HK-2 (cell line): ENCODE measurements around the gene CPA5.

ENCODE experiments used
- DNase-seq: peaks from one replicate; pipeline ENCODE4 v3.0.0-alpha.2; 2018; ENCODE audit not compliant: unreplicated experiment

CPA5 gene

DNA sequence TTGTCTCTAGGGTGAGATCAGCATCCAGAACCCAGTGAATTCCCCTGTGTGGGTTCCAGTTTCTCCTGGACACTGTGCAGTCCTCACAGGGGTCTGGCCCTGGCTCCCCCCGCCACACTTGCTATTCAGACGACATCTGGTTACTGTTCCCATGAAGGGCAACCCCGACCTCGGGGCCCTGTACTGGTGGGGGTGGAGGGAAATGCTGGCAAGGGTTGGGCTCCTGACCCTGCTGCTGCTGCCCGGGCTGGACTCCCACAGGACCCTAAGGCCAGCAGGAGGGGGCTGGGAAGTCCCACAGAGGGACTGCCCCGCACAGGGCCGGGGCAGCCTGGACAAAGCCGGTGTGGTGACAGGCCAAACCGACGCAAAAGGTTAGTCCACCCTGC, 34.9 kb downstream of the CPA5 start:
- no peak for DNase-seq

DNA sequence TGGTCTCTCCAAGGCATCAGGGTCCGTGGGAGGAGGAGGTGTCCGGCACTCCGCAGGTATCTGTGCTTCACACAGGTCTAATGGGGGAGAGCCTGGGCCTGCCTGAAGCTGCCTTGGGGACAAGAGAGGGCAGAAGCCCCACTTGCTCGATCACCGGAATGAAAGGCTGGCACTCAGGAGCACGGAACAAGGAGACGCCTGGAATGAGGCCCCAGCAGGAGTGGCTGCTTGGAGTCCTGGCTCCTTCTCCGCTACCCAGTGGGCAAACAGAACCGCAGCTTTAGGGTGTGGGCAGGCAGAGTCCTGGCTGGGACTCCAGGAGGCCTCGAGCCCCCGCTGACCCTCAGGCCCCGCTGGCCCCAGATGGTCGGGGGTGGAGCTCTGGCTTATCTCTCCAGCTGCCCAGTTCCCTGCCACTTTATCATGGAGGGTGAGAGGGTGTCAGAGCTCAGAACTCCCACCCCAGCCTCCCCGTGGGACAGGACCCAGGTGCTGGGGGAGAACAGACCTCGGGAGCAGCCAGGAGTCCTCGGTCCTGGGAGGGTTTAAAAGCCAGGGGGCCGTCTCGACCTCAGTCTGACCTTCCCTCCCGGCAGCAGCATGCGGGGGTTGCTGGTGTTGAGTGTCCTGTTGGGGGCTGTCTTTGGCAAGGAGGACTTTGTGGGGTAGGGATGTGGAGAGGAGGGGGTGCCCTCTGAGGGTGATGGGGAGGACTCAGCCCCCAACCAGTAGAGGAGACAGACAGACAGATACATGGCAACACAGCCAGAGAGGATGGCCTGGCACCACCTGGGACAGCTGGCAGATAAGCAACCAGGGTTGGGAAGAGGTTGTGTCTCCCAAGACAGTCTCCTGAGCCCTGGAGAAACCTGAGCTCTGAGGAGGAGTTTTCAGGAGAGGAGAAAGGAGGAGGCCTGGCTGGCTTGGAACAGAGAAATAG, 35.6 kb downstream of the CPA5 start, which contains the start of gene CPA1:
TSS of gene CPA1 (plus strand) at position 574 of the 940 bp plus-strand sequence. CDS start at position 601, 27 bp downstream.
- DNase-seq = no peak

- no peak for DNase-seq
Measured at GRCh38 chr7:130380861-130381455, 36.3 kb downstream of the CPA5 start.

- DNase-seq = no peak
Measured at GRCh38 chr7:130381468-130382312, 37.1 kb downstream of the CPA5 start.

DNA sequence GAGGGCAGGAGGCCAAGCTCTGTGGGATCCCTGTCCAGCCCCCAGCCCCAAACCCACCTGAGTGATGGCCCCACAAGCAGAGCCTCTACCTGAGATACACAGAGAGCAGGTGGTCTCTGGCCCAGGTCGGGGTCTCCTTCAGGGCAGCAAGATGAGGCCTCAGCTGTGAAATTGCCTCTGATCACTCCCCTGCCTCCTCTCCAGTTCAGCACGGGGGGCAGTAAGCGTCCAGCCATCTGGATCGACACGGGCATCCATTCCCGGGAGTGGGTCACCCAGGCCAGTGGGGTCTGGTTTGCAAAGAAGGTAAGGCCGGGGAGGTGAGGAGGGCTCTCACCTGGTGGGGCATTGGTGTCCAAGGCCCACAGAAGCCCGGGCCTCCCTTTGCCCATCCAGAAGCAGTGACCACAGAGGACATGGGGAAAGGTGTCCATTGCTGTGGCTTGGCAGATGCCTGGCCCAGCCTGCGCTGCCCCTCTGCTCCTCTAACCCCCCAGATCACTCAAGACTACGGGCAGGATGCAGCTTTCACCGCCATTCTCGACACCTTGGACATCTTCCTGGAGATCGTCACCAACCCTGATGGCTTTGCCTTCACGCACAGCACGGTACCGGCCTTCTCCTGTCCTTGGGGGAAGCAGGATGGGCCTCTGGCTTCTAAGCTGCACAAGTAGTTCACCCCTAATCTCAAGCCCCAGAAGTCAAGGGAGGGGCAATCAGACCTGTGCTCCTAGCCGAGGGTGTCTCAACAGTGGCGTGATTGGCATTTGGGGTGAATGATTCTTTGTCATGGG, 38.8 kb downstream of the CPA5 start:
- DNase-seq = no peak

GRCh38 chr7:130384371-130384801, 39.8 kb downstream of the CPA5 start:
- DNase-seq = no peak

DNA sequence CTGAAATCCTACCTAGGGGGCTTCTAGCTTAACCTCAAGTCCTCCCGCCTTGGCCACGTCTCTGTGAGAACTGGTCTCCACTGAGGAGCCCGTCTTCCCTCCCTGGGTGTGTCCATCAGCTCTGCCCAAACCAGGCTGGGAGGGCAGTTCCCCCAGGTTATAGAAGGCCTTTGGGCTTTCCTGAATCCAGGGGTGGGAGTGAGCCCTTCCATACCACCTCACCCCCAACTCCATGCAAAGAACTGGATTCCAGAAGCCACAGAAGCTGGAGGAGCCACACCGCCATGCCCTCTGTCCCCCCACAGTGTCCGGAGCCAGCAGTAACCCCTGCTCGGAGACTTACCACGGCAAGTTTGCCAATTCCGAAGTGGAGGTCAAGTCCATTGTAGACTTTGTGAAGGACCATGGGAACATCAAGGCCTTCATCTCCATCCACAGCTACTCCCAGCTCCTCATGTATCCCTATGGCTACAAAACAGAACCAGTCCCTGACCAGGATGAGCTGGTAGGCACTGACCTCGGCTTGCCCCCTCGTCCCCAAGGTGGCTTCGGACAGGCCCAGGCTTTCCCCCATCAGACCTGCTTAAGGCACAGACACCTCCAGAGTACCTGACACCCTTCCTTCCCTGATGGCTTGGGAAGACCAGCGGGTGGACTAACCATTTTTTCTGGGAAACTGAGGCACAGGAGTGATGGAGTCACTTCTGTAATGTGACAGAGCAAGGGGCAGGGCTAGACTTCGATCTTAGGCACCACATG, 40.4 kb downstream of the CPA5 start:
- no peak for DNase-seq

- DNase-seq = no peak
Measured at GRCh38 chr7:130385600-130386066, 41.0 kb downstream of the CPA5 start.

DNA sequence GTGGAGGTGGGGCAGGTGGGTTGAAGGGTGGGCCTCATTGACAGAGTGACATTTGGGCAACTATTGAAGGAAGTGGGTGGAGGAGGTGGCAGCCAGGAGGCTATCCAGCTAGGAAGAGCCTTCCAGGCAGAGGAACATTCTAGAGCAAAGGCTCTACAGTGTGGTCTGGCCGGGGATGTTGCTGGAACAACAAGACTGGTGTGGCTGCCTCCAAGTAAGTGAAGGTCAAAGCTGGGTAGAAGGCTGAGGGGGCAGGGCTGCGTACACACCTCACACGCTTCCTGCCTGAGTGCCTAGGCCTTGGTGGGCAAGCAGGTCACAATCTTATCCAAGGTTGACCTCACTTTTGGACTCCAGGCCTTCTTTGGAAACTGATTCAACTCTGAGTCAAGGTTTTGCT, 42.3 kb downstream of the CPA5 start:
- no peak for DNase-seq

- no peak for DNase-seq
Measured at GRCh38 chr7:130387306-130387627, 42.7 kb downstream of the CPA5 start.

DNA sequence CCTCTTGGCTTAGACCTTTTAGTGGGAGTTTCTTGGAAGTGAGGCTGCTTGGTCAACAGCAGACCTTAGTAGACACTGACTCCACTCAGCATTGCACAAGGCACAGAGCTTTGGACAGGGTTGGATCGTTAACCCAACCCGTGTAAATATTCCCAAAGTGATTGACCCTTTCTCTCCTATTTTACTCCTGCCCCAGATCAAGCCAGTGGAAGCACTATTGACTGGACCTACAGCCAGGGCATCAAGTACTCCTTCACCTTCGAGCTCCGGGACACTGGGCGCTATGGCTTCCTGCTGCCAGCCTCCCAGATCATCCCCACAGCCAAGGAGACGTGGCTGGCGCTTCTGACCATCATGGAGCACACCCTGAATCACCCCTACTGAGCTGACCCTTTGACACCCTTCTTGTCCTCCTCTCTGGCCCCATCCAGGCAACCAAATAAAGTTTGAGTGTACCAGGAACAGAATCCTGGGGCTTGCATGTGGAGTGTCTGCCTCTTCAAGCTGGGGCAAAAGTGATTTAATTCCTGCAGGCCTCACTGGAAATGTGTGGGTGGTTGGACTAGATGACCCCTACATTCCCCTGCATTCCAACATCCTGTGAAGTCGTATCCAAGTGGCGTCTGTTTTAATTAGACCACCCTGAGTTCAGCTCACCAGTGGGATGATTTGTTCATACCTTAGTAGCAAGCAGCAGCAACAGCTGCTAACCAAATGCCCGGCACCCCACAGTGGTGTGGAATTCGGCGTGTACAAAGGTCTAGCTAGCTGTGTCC, 43.2 kb downstream of the CPA5 start:
- no peak for DNase-seq

DNA sequence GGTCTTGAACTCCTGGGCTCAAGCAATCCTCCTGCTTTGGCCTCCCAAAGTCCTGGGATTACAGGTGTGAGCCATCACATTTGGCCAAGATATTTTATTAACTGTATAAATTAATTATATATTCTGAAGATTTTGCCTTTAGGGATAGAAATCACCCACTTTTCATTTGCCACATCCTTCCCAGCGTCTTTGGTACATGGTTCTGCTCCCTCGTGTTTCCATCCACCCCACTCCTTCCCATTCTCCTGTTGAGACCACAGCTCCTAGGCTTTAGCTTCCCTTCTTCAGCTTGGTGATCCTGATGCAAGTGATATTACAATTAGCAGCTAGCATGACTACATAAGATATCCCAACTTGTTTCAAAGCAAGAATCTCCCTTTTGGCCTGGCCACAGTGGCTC, 44.1 kb downstream of the CPA5 start:
- no peak for DNase-seq

- DNase-seq = no peak
Measured at GRCh38 chr7:130390486-130390885, 45.9 kb downstream of the CPA5 start.

DNA sequence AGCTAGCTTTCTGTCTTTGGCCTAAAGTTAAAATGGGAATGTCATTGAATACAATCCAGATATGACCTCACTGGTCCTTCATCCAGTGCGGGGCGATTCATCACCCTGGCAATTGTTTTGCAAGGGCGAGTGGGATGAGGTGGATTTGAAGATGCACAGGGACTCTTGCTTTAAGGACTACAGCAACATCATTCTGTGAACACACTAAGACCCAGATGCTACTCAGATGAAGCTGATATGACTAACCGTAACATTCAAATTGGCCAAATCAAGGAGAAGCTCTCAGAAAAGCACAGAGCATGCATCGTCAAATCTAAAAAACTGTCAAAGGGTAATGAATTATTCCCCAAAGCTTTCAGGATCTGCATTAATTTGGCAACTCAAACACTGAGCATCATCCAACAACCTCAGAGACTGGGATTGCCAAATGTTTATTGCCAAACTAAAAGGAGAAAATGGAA, 48.5 kb downstream of the CPA5 start:
- no peak for DNase-seq

DNA sequence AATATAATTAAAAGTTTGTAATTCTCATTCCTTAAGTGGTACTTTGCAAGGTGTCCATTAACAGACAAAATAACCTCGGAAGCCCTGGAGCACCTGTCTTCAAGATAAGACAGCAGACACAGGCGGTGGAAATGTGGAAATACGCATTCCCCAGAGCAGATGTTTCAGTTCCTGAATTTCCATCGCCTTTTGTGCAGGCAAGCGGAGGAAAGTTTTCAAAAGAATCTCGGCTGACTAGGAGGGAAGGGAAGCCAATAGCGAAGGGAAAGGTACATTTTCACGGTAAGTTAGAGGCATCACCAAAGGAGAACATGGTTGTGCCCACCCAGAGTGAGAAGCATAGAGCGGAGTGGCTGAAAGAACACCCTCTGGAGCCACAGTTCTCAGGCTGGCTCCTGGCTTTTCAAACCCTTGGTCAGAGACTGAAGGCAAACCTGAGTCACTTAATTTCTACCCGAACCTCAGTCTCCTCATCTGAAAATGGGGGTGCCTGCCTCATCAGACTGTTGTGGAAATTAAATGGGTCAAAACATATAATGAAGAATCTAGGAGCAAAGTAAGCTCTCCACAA, 49.3 kb downstream of the CPA5 start:
- no peak for DNase-seq

DNA sequence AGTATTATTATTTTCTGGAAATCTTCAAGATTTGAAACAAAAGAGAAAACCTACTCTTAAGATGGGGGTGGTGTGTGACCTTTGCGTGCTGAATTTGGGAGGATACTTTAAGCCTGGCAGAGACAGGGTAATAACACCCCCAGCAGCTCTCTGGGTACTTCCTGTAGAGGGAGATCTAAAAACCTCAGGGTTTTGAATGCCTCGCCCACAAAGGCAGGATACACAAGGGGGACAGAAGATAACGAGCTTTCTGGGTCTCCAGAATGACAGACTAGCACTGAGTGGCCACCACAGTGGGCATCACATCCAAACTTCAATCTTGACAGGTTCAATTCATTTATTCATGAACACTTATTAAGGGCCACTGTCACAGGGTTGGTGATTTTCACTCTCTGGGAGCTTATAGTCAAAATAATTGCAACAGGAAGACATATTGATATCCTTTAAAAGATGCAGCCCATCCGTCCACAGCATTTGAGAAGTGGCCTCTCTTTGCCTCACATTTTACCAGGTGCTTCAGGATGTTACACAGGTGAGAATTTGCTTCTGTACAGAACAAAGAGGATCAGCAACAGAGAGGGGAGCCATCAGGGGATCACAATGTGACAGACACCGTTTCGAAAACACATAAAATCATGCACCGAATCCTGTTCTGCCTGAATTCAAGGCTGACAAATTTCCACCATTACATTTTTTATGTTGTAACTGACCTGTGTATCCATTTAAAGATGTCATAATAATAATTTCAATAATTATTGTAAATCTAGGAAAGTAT, 50.0 kb downstream of the CPA5 start:
- DNase-seq = no peak

- no peak for DNase-seq
Measured at GRCh38 chr7:130395421-130395820, 50.8 kb downstream of the CPA5 start.

GRCh38 chr7:130396109-130396508, 51.5 kb downstream of the CPA5 start:
- DNase-seq = no peak
